ENCODE data around the gene DOCK1. TPM values are rescaled to one million over a fixed set of nuclear protein-coding genes. Genes with fewer than 3 reads are reported as not detected.
A peak's percentile ranks its signal among the peaks of the same experiment; 100 is the strongest.

The DOCK1 gene
- total RNA-seq, 2 donors from 2014 or later = 41.2 to 56.0 TPM

GRCh38 chr10:127194599-127194998, 289.4 kb downstream of the DOCK1 start:
- no peaks in the 10 kb centered on the region for H3K27me3 ChIP-seq (replicated peaks; ENCODE audit: insufficient read depth)
- DNase-seq (ENCODE audit: low spot score) = no peak
- no peaks in the 10 kb centered on the region for H3K9me3 ChIP-seq
- no peaks in the 10 kb centered on the region for H3K36me3 ChIP-seq
- no peak for TF ChIP-seq CTCF (IDR thresholded peaks at IDR 0.05)
- TF ChIP-seq POLR2A (IDR thresholded peaks at IDR 0.05) = no peak
- no peak for TF ChIP-seq POLR2AphosphoS5 (IDR thresholded peaks at IDR 0.05)
- H3K4me3 ChIP-seq = no peak overlapping the region
- WGBS = 68% methylated on average over 16 of the region's 16 CpGs
- no peak overlapping the region for H3K27ac ChIP-seq
- intact Hi-C loops (cut with DNase I) = no loop called here
- no peaks in the 10 kb centered on the region for H3K4me1 ChIP-seq (replicated peaks)

- WGBS = 9% methylated on average over 28 of the region's 28 CpGs
- Histone ChIP-seq H3K27ac (peak overlapping the region in 1 of 2 donors; percentile 30), H3K9me3 (no peaks in the 10 kb centered on the region), H3K36me3 (no peaks in the 10 kb centered on the region), H3K27me3 (replicated peaks; ENCODE audit: insufficient read depth) (no peaks in the 10 kb centered on the region), H3K4me1 (replicated peaks) (no peaks in the 10 kb centered on the region), H3K4me3 (peak overlapping the region; percentile 28 to 37)
- no peak for DNase-seq (ENCODE audit: low spot score)
- no peak for TF ChIP-seq POLR2AphosphoS5 (IDR thresholded peaks at IDR 0.05)
- TF ChIP-seq CTCF (IDR thresholded peaks at IDR 0.05) = no peak
- TF ChIP-seq POLR2A (IDR thresholded peaks at IDR 0.05) = no peak
- intact Hi-C loops (cut with DNase I) = no loop called here
Observed at GRCh38 chr10:127195041-127195506, 289.8 kb downstream of the DOCK1 start.

- no peaks in the 10 kb centered on the region for H3K9me3 ChIP-seq
- intact Hi-C loops (cut with DNase I) = no loop called here
- no peaks in the 10 kb centered on the region for H3K4me1 ChIP-seq (replicated peaks)
- H3K4me3 ChIP-seq = peak overlapping the region; percentile 28 to 37
- under 1% methylated on average over 61 of the region's 91 CpGs for WGBS
- H3K36me3 ChIP-seq = no peaks in the 10 kb centered on the region
- peak overlapping the region in 1 of 2 donors; percentile 30 for H3K27ac ChIP-seq
- no peaks in the 10 kb centered on the region for H3K27me3 ChIP-seq (replicated peaks; ENCODE audit: insufficient read depth)
- TF ChIP-seq CTCF (IDR thresholded peaks at IDR 0.05) = no peak
- TF ChIP-seq POLR2A (IDR thresholded peaks at IDR 0.05) = no peak
- TF ChIP-seq POLR2AphosphoS5 (IDR thresholded peaks at IDR 0.05) = no peak
- no peak for DNase-seq (ENCODE audit: low spot score)
Observed at GRCh38 chr10:127195571-127196281, 290.5 kb downstream of the DOCK1 start.

GRCh38 chr10:127196282-127197153, 291.3 kb downstream of the DOCK1 start, which contains the start of gene INSYN2A:
Gene INSYN2A, minus strand, starts transcription at chr10:127196591. Its CDS starts 20,196 bp downstream, at chr10:127176395.
- Histone ChIP-seq H3K27ac (peak within 1 kb of the TSS in 1 of 2 donors; percentile 30), H3K9me3 (no peaks in the 10 kb centered on the region), H3K36me3 (no peaks in the 10 kb centered on the region), H3K4me1 (replicated peaks) (no peaks in the 10 kb centered on the region), H3K27me3 (replicated peaks; ENCODE audit: insufficient read depth) (no peaks in the 10 kb centered on the region), H3K4me3 (peak within 1 kb of the TSS; percentile 28 to 37)
- no peak for DNase-seq (ENCODE audit: low spot score)
- TF ChIP-seq CTCF (IDR thresholded peaks at IDR 0.05) (no peak), POLR2AphosphoS5 (IDR thresholded peaks at IDR 0.05) (no peak), POLR2A (IDR thresholded peaks at IDR 0.05) (no peak)
- intact Hi-C loops (cut with DNase I) = no loop called here
- whole genome bisulfite sequencing = 3% methylated on average over 68 of the region's 81 CpGs
